A549 (cell line): ENCODE results near the gene IGF2BP3. TPM values are rescaled to one million over a fixed set of nuclear protein-coding genes. Genes with fewer than 3 reads are reported as not detected.

Experiments
- ATAC-seq, 2 experiments: fragments of 200-7000 bp in 1 of 2; fragments of >200 bp in 1 of 2; cut with Nextera tagmentation in 1 of 2; cut with Tn5 transposase in 1 of 2; 3 replicates each; pipeline versions ENCODE4 v1.8.0 to v1.9.1; 2018 to 2020; ENCODE audit warnings: mild to moderate bottlenecking in 1 of 2, moderate library complexity in 1 of 2
- CTCF ChIA-PET: fragments of 300-600 bp; sonication (Branson Sonifier 250); formaldehyde crosslinking; extraction: SDS; loops from one replicate; lab custom pipeline; 2021; ENCODE audit warnings: antibody characterized with exemption, inconsistent platforms; lab: Yijun Ruan, JAX
- POLR2A ChIA-PET: fragments of 350-600 bp; formaldehyde crosslinking; extraction: SDS; loops from one replicate; lab custom pipeline; 2021; ENCODE audit warnings: antibody characterized with exemption, inconsistent platforms; lab: Yijun Ruan, JAX
- DNase-seq, 2 experiments: peaks; one replicate each; pipeline versions ENCODE4 v3.0.0 to v3.0.0-alpha.2; 2011 to 2016; ENCODE audit warnings: low read depth in 1 of 2, low spot score in 1 of 2
- FAIRE-seq: peaks from 2 replicates; lab custom pipeline; 2011; peaks lifted over from hg19 to GRCh38; lab: Jason Lieb, UNC
- H3K27ac ChIP-seq, 2 experiments: fragments of >200 bp; sonication (Bioruptor Twin); formaldehyde crosslinking; 3 replicates each; pipeline ENCODE4 v1.5.1; 2016 to 2017
- H3K4me1 ChIP-seq: fragments of >200 bp; sonication (Bioruptor Twin); formaldehyde crosslinking; 3 replicates; pipeline ENCODE4 v1.6.1; 2016
- H3K4me2 ChIP-seq: fragments of >200 bp; sonication (Bioruptor Twin); formaldehyde crosslinking; 3 replicates; pipeline ENCODE4 v1.6.1; 2016
- H3K4me3 ChIP-seq: fragments of >200 bp; sonication (Bioruptor Twin); formaldehyde crosslinking; 3 replicates; pipeline ENCODE4 v1.5.1; 2016
- H3K9me3 ChIP-seq: fragments of >200 bp; sonication (Bioruptor Twin); formaldehyde crosslinking; 3 replicates; pipeline ENCODE4 v1.6.1; 2016
- BCL3 ChIP-seq: fragments of >200 bp; sonication (Bioruptor Twin); formaldehyde crosslinking; IDR thresholded peaks from 3 replicates; pipeline ENCODE4 v1.6.1; 2016
- CHD2 ChIP-seq: fragments of 150-350 bp; IDR thresholded peaks from 2 replicates; pipeline ENCODE4 v1.6.1; 2014; ENCODE audit warnings: low read length; ENCODE audit not compliant: partially characterized antibody
- CHD4 ChIP-seq: fragments of 200-600 bp; sonication (generic); IDR thresholded peaks from 2 replicates; pipeline ENCODE4 v1.6.1; 2016; ENCODE audit warnings: antibody characterized with exemption, mild to moderate bottlenecking, borderline replicate concordance
- CTCF ChIP-seq: fragments of >200 bp; sonication (Bioruptor Twin); formaldehyde crosslinking; IDR thresholded peaks from 3 replicates; pipeline ENCODE4 v1.5.1; 2016
- EHMT2 ChIP-seq: fragments of 200-600 bp; sonication (generic); IDR thresholded peaks from 2 replicates; pipeline ENCODE4 v1.6.1; 2016; ENCODE audit warnings: antibody characterized with exemption, low read depth, mild to moderate bottlenecking, moderate library complexity
- ESRRA ChIP-seq: fragments of 150-350 bp; IDR thresholded peaks from 2 replicates; pipeline ENCODE4 v1.6.1; 2014; ENCODE audit warnings: mild to moderate bottlenecking, low read length, borderline replicate concordance
- FOSB ChIP-seq: fragments of 250-450 bp; sonication (Bioruptor Pico); IDR thresholded peaks from 2 replicates; pipeline ENCODE4 v1.5.0; 2020; ENCODE audit warnings: mild to moderate bottlenecking, moderate library complexity
- HDAC2 ChIP-seq: fragments of 200-600 bp; sonication (generic); IDR thresholded peaks from 2 replicates; pipeline ENCODE4 v1.6.1; 2016
- HEYL ChIP-seq: fragments of 250-450 bp; sonication (Bioruptor Pico); IDR thresholded peaks from 2 replicates; pipeline ENCODE4 v1.8.0; 2021; ENCODE audit warnings: mild to moderate bottlenecking, moderate library complexity
- HOXB5 ChIP-seq: fragments of 250-450 bp; sonication (Bioruptor Pico); IDR thresholded peaks from 2 replicates; pipeline ENCODE4 v1.5.0; 2020; ENCODE audit warnings: mild to moderate bottlenecking, moderate library complexity
- KDM1A ChIP-seq: fragments of 200-600 bp; sonication (generic); IDR thresholded peaks from 2 replicates; pipeline ENCODE4 v1.6.1; 2016; ENCODE audit warnings: low read depth, mild to moderate bottlenecking
- MAFK ChIP-seq: fragments of 450-650 bp; IDR thresholded peaks from 2 replicates; pipeline ENCODE4 v1.6.1; 2014; ENCODE audit not compliant: partially characterized antibody
- MAX ChIP-seq: IDR thresholded peaks from 2 replicates; pipeline ENCODE4 v1.6.1; 2012
- MAZ ChIP-seq: fragments of 150-350 bp; IDR thresholded peaks from 2 replicates; pipeline ENCODE4 v1.6.1; 2014; ENCODE audit warnings: antibody characterized with exemption, low read depth, low read length, borderline replicate concordance
- MYC ChIP-seq: IDR thresholded peaks from 2 replicates; pipeline ENCODE4 v1.6.1; 2012; ENCODE audit warnings: mild to moderate bottlenecking, inconsistent platforms, low read length, improper control_type of control experiment, borderline replicate concordance
- NFE2L2 ChIP-seq: fragments of 150-350 bp; conservative IDR thresholded peaks from 2 replicates; pipeline ENCODE4 v1.6.1; 2014; ENCODE audit warnings: low read length
- NR3C1 ChIP-seq: fragments of >200 bp; sonication (Bioruptor Twin); formaldehyde crosslinking; IDR thresholded peaks from 3 replicates; pipeline ENCODE4 v1.6.1; 2017
- RAD21 ChIP-seq, 2 experiments: fragments of >200 bp in 1 of 2; sonication (Bioruptor Twin) in 1 of 2; formaldehyde crosslinking in 1 of 2; IDR thresholded peaks in 1 of 2; conservative IDR thresholded peaks in 1 of 2; 2 replicates in 1 of 2; 3 replicates in 1 of 2; pipeline ENCODE4 v1.6.1; 2012 to 2018; ENCODE audit warnings: inconsistent platforms in 1 of 2
- RARB ChIP-seq: fragments of 250-450 bp; sonication (Bioruptor Pico); IDR thresholded peaks from 2 replicates; pipeline ENCODE4 v1.8.0; 2021; ENCODE audit warnings: mild to moderate bottlenecking, moderate library complexity
- RFX5 ChIP-seq: fragments of 450-650 bp; IDR thresholded peaks from 2 replicates; pipeline ENCODE4 v1.7.1; 2014; ENCODE audit warnings: antibody characterized with exemption, mild to moderate bottlenecking, moderate library complexity
- SMC3 ChIP-seq: fragments of >200 bp; sonication (Bioruptor Twin); formaldehyde crosslinking; IDR thresholded peaks from 3 replicates; pipeline ENCODE4 v1.6.1; 2018; ENCODE audit warnings: inconsistent platforms
- TFCP2L1 ChIP-seq: fragments of 250-450 bp; sonication (Bioruptor Pico); IDR thresholded peaks from 2 replicates; pipeline ENCODE4 v1.5.0; 2021; ENCODE audit warnings: mild to moderate bottlenecking
- TP53 ChIP-seq: fragments of 250-450 bp; sonication (Bioruptor Pico); IDR thresholded peaks from 2 replicates; pipeline ENCODE4 v1.5.0; 2021; ENCODE audit warnings: mild to moderate bottlenecking, moderate library complexity
- WGBS: methylation state at CpG from one replicate; pipeline ENCODE4 v1.1.6; 2017; ENCODE audit errors: missing lambda C conversion rate; 5-methylcytosine and 5-hydroxymethylcytosine counted together
- polyA plus RNA-seq, 4 experiments: library from polyadenylated mRNA; depleted of rRNA in 3 of 4; stranded (reverse); fragments of >200 nt; fragmentation: RNase III in 1 of 4; extraction: RNeasy Plus Mini Kit Qiagen cat#74134 plus additional on column Dnase treatment in 1 of 4; gene quantifications; 2 replicates in 3 of 4; 3 replicates in 1 of 4; pipeline ENCODE4 v1.2.3, GENCODE V29; 2011 to 2017
- TF ChIP-seq, protein P1 (sequence below): fragments of 450-650 bp; IDR thresholded peaks from 2 replicates; pipeline ENCODE4 v1.6.1; 2014; ENCODE audit warnings: antibody characterized with exemption
- TF ChIP-seq, protein P2 (sequence below): fragments of 250-450 bp; sonication (Bioruptor Pico); IDR thresholded peaks from 2 replicates; pipeline ENCODE4 v1.5.0; 2020; ENCODE audit warnings: low read depth, mild to moderate bottlenecking, moderate library complexity

Gene IGF2BP3
- polyA plus RNA-seq, 2 of the 4 experiments (the other 2 are of a cell fraction), result 26.7 to 62.0 TPM

DNA sequence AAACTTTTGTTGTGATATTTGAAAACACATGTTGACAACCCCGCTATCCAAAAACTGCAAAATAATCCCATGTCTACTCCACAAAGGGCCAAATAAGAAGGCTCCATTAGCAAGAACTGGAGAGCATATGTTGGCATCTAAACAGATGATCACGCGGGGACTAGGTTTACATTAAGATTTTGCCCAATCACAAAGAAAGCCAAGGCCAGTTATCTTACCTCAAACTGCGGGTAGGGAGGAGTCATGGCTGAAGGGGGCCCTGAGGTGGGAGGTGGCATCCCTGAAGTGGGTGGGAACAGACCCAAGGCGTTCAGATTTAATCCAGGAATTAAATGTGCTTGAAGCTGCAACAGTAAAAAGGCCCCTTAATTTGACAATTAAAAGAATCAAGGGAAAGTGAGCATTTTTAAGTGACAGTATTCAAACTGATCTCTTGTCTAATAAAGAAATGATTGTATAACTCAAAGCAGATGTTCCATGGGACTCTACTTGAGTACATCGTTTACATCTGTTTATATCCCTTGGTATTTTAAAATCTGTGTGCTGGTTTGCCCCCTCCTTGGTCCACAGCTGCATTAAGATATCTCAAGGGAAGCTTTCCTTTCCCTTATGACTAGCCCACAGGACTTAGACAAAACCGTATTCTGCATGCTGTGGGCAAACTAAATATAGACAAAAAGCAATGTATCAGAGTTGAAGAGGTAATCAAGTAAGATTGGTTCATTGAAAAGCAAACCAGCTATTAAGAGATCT is 128.3 kb downstream of the IGF2BP3 start:
- Histone ChIP-seq H3K4me3 (no peak overlapping the region), H3K9me3 (peaks cover 15% of the 10 kb centered on the region), H3K4me1 (peaks cover 11% of the 10 kb centered on the region), H3K4me2 (no peak overlapping the region), H3K27ac (no peak overlapping the region)
- ChIA-PET POLR2A (no interaction called here), CTCF (interaction anchor here (0.7 kb wide), 1 partner anchor 65 kb away, joined by 3 read pairs; no protein-coding TSS in a partner anchor)
- FAIRE-seq, result no peak
- WGBS, result 96% methylated on average over 7 of the region's 7 CpGs
- no peak for ATAC-seq
- DNase-seq, result no peak
- no peak for TF ChIP-seq NR3C1
- no peak for TF ChIP-seq HEYL (CRISPR knock-in tag)
- TF ChIP-seq MAFK, result no peak
- TF ChIP-seq KDM1A, result no peak
- no peak for TF ChIP-seq EHMT2
- no peak for TF ChIP-seq CHD2
- TF ChIP-seq BCL3, result no peak
- no peak for TF ChIP-seq FOSB
- TF ChIP-seq, protein P1, sequence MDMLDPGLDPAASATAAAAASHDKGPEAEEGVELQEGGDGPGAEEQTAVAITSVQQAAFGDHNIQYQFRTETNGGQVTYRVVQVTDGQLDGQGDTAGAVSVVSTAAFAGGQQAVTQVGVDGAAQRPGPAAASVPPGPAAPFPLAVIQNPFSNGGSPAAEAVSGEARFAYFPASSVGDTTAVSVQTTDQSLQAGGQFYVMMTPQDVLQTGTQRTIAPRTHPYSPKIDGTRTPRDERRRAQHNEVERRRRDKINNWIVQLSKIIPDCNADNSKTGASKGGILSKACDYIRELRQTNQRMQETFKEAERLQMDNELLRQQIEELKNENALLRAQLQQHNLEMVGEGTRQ, result no peak
- no peak for TF ChIP-seq TP53 (CRISPR knock-in tag)
- TF ChIP-seq TFCP2L1, result no peak
- no peak for TF ChIP-seq ESRRA
- no peak for TF ChIP-seq CHD4
- no peak for TF ChIP-seq HDAC2
- no peak for TF ChIP-seq MAZ
- TF ChIP-seq, protein P2, sequence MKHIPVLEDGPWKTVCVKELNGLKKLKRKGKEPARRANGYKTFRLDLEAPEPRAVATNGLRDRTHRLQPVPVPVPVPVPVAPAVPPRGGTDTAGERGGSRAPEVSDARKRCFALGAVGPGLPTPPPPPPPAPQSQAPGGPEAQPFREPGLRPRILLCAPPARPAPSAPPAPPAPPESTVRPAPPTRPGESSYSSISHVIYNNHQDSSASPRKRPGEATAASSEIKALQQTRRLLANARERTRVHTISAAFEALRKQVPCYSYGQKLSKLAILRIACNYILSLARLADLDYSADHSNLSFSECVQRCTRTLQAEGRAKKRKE (CRISPR knock-in tag), result no peak

- ATAC-seq, result no peak
- Histone ChIP-seq H3K27ac (no peak overlapping the region), H3K4me3 (no peak overlapping the region), H3K9me3 (peaks cover 21% of the 10 kb centered on the region), H3K4me1 (peaks cover 27% of the 10 kb centered on the region), H3K4me2 (no peak overlapping the region)
- ChIA-PET POLR2A (interaction anchor here (1.1 kb wide), 1 partner anchor 22 kb away, joined by 3 read pairs; no protein-coding TSS in a partner anchor), CTCF (interaction anchor here (1.6 to 3.4 kb wide), 4 partner anchors 10 to 66 kb away, joined by 3 to 13 read pairs (median 10); partner anchors contain the start of gene MALSU1)
- FAIRE-seq, result no peak
- 61% methylated on average over 2 of the region's 2 CpGs for WGBS
- no peak for TF ChIP-seq RAD21 (conservative IDR thresholded peaks at IDR 0.05 in 1 of 2, IDR thresholded peaks at IDR 0.05 in 1 of 2)
- TF ChIP-seq NFE2L2, result no peak
- TF ChIP-seq SMC3, result no peak
- TF ChIP-seq RFX5, result no peak
- TF ChIP-seq MYC, result no peak
- no peak for TF ChIP-seq HOXB5 (CRISPR knock-in tag)
- TF ChIP-seq CTCF, result no peak
- no peak for TF ChIP-seq EHMT2
- TF ChIP-seq RARB (CRISPR knock-in tag), result no peak
- TF ChIP-seq MAX, result no peak
- no peak for DNase-seq
Measured at GRCh38 chr7:23338863-23339262, 131.4 kb downstream of the IGF2BP3 start.
